Parietal lobe (tissue), 1 donor: Measurements from ENCODE around the gene ELFN1. TPM values are rescaled to one million over a fixed set of nuclear protein-coding genes. Genes with fewer than 3 reads are reported as not detected.

Experiments used
- total RNA-seq: library from RNA; depleted of rRNA; stranded (reverse); fragments of >200 nt; gene quantifications from one replicate; pipeline ENCODE4 v1.2.3, GENCODE V29; 2014

Gene ELFN1
- 11.0 TPM for total RNA-seq

DNA sequence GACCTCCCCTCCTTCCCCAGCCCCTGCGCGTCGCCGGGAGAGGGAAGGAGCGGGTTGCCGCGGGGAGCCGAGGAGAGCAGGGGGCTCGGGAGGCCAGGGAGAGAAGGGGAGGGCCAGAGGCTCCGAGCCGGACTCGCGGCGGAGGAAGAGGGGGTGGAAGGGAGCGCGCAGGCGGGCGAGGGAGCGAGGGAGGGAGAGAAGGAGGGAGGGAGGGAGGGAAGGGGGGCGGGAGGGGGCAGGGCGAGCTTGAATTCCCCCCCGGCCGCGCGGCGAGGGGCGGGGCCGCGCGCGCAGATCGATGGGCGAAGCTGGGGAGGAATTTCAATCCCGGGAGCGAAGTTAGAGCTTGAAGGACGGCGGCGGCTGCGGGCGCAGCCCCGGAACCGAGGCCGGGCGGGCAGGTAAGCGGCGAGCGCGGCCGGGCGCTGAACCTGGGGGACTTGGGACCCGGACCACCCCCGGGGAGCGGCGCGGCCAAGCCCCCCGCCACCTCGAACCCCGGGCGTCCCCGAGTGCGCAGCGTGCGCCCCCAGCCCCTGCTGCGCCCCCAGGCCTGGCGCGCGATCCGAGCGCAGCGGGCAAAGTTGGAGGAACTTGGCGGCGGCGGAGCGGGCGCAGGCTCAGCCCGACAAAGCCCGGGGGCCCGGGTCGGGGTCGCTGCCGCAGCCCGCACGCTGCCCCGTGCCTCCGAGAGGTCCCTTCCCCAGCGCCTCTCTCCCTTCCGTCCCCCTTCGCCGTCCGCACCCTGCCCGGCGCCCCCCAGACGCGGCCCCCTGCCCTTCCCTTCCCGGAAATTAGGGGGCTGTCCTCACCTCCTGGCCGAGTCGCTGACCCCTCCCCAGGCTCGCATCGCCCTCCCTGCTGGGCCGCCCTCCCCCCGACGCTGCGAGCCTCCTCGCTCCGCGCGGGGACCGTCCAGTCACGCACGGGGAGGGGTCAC lies at the start of gene ELFN1:
ELFN1 (plus strand) TSS at position 324 of the 940 bp plus-strand sequence. CDS start 74,320 bp downstream, outside the sequence.

Other genes starting within 250 kb of the ELFN1 start
- 9.7 TPM for gene MICALL2, start 210.8 kb upstream of the ELFN1 start, total RNA-seq
- gene INTS1, start 165.9 kb upstream of the ELFN1 start, total RNA-seq = 56.0 TPM
- 10.0 TPM for gene MAFK, start 139.6 kb upstream of the ELFN1 start, total RNA-seq
- gene TMEM184A, start 114.1 kb upstream of the ELFN1 start, total RNA-seq = not detected
- gene PSMG3, start 100.2 kb upstream of the ELFN1 start, total RNA-seq = 21.0 TPM